WERI-Rb-1 (cell line): ENCODE measurements around the gene DNAJC30.
"Not testable (repeated sequence)": the region's sequence is repeated elsewhere in the genome, so short reads cannot be mapped to it uniquely, and the experiment has no call there.

ENCODE experiments used
- DNase-seq: peaks from one replicate; pipeline ENCODE4 v3.0.0-alpha.2; 2020
- H3K27ac ChIP-seq: fragments of 250-450 bp; sonication (Bioruptor Pico); 2 replicates; pipeline ENCODE4 v1.5.1; 2020; ENCODE audit warnings: mild to moderate bottlenecking, moderate library complexity
- H3K27me3 ChIP-seq: fragments of 250-450 bp; sonication (Bioruptor Pico); 2 replicates; pipeline ENCODE4 v1.5.1; 2021; ENCODE audit warnings: mild to moderate bottlenecking, low read depth, moderate library complexity; ENCODE audit not compliant: insufficient read depth, severe bottlenecking
- H3K36me3 ChIP-seq: fragments of 250-450 bp; sonication (Bioruptor Pico); 2 replicates; pipeline ENCODE4 v1.5.1; 2020; ENCODE audit warnings: mild to moderate bottlenecking, moderate library complexity
- H3K4me3 ChIP-seq: 2 replicates; pipeline ENCODE4 v1.5.1; 2011; ENCODE audit warnings: low read depth, mild to moderate bottlenecking, control low read depth, low read length
- H3K9me3 ChIP-seq: fragments of 250-450 bp; sonication (Bioruptor Pico); 2 replicates; pipeline ENCODE4 v1.5.1; 2021; ENCODE audit warnings: mild to moderate bottlenecking, moderate library complexity; ENCODE audit not compliant: severe bottlenecking
- TF ChIP-seq, protein P1 (sequence below): IDR thresholded peaks from 2 replicates; pipeline ENCODE4 v1.5.1; 2011; ENCODE audit warnings: low read depth, mild to moderate bottlenecking, control low read depth, inconsistent platforms, low read length

DNAJC30 gene

GRCh38 chr7:73726083-73726466 is 42.8 kb upstream of the DNAJC30 start:
- no peak for DNase-seq
- TF ChIP-seq, protein P1, sequence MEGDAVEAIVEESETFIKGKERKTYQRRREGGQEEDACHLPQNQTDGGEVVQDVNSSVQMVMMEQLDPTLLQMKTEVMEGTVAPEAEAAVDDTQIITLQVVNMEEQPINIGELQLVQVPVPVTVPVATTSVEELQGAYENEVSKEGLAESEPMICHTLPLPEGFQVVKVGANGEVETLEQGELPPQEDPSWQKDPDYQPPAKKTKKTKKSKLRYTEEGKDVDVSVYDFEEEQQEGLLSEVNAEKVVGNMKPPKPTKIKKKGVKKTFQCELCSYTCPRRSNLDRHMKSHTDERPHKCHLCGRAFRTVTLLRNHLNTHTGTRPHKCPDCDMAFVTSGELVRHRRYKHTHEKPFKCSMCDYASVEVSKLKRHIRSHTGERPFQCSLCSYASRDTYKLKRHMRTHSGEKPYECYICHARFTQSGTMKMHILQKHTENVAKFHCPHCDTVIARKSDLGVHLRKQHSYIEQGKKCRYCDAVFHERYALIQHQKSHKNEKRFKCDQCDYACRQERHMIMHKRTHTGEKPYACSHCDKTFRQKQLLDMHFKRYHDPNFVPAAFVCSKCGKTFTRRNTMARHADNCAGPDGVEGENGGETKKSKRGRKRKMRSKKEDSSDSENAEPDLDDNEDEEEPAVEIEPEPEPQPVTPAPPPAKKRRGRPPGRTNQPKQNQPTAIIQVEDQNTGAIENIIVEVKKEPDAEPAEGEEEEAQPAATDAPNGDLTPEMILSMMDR: no peak
- H3K27me3 ChIP-seq: no peaks in the 10 kb centered on the region
- H3K27ac ChIP-seq: no peak overlapping the region
- no peaks in the 10 kb centered on the region for H3K36me3 ChIP-seq
- no peaks in the 10 kb centered on the region for H3K9me3 ChIP-seq
- no peak overlapping the region for H3K4me3 ChIP-seq

- TF ChIP-seq, protein P1: no peak
- no peak overlapping the region for H3K4me3 ChIP-seq
- no peak for DNase-seq
- H3K36me3 ChIP-seq: no peaks in the 10 kb centered on the region
- H3K9me3 ChIP-seq: no peaks in the 10 kb centered on the region
- no peaks in the 10 kb centered on the region for H3K27me3 ChIP-seq
- H3K27ac ChIP-seq: no peak overlapping the region
Observed at GRCh38 chr7:73723813-73724212, 40.6 kb upstream of the DNAJC30 start.

- Histone ChIP-seq H3K4me3 (no peak overlapping the region), H3K36me3 (no peaks in the 10 kb centered on the region), H3K27me3 (no peaks in the 10 kb centered on the region), H3K9me3 (no peaks in the 10 kb centered on the region), H3K27ac (no peak overlapping the region)
- DNase-seq: no peak
- TF ChIP-seq, protein P1: no peak
Observed at GRCh38 chr7:73722785-73723184, 39.5 kb upstream of the DNAJC30 start.

- not testable (repeated sequence) for H3K4me3 ChIP-seq, DNase-seq, H3K9me3 ChIP-seq, H3K27me3 ChIP-seq, H3K36me3 ChIP-seq, H3K27ac ChIP-seq
Observed at GRCh38 chr7:73722182-73722581, 38.9 kb upstream of the DNAJC30 start.

- Histone ChIP-seq H3K9me3 (no peaks in the 10 kb centered on the region), H3K27ac (no peak overlapping the region), H3K27me3 (no peaks in the 10 kb centered on the region), H3K4me3 (no peak overlapping the region), H3K36me3 (0 out of 2 replicates have a peak, but pooled peaks cover 4% of the 10 kb centered on the region)
- TF ChIP-seq, protein P1: no peak
- no peak for DNase-seq
Observed at GRCh38 chr7:73721377-73721817, 38.1 kb upstream of the DNAJC30 start.

DNA sequence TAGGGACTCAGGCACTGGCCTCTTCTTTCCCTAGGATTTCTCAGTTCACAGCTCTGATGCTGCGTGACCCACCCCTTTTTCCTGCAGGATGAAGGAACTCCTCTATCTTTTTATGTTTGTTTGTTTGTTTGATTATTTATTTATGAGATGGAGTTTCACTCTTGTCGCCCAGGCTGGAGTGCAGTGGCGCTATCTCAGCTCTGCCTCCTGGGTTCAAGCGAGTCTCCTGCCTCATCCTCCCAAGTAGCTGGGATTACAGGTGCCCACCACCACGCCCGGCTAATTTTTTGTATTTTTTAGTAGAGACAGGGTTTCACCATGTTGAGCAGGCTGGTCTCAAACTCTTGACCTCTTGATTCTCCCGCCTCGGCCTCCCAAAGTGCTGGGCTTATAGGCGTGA is 37.2 kb upstream of the DNAJC30 start:
- H3K9me3 ChIP-seq, DNase-seq, H3K27ac ChIP-seq: not testable (repeated sequence)

GRCh38 chr7:73719806-73720169 is 36.5 kb upstream of the DNAJC30 start:
- H3K27ac ChIP-seq: no peak overlapping the region
- TF ChIP-seq, protein P1: no peak
- H3K9me3 ChIP-seq: no peaks in the 10 kb centered on the region
- H3K27me3 ChIP-seq: no peaks in the 10 kb centered on the region
- peak overlapping the region; percentile 45 for H3K4me3 ChIP-seq
- peaks cover 12% of the 10 kb centered on the region for H3K36me3 ChIP-seq
- no peak for DNase-seq

More for the DNA sequence above, 37.2 kb upstream of the DNAJC30 start:
- H3K36me3 ChIP-seq: peaks cover 11% of the 10 kb centered on the region
- H3K27me3 ChIP-seq, H3K4me3 ChIP-seq: not testable (repeated sequence)
